Activated CD4-positive, alpha-beta T cell treated with anti-CD3 and anti-CD28 coated beads, Interleukin-2, amount 50 U/mL, for 4 hours (primary cell): ENCODE measurements around the gene GUK1.
"Not testable (repeated sequence)": the region's sequence is repeated elsewhere in the genome, so short reads cannot be mapped to it uniquely, and the experiment has no call there.

ENCODE experiments used
- DNase-seq, 2 experiments: peaks; one replicate each; pipeline ENCODE4 v3.0.0-alpha.2; 2020

GUK1 gene

GRCh38 chr1:228178737-228179684, 38.9 kb downstream of the GUK1 start:
- no peak for DNase-seq

- DNase-seq: no peak
Measured at GRCh38 chr1:228180271-228180958, 40.3 kb downstream of the GUK1 start.

GRCh38 chr1:228180959-228181644, 41.0 kb downstream of the GUK1 start:
- no peak for DNase-seq

- DNase-seq: no peak
Measured at GRCh38 chr1:228181645-228182034, 41.6 kb downstream of the GUK1 start.

- DNase-seq: no peak
Measured at GRCh38 chr1:228182296-228183030, 42.4 kb downstream of the GUK1 start.

GRCh38 chr1:228184152-228184551, 44.1 kb downstream of the GUK1 start:
- no peak for DNase-seq

- DNase-seq: peak; percentile 23 to 31
Measured at GRCh38 chr1:228185641-228185965, 45.5 kb downstream of the GUK1 start.

GRCh38 chr1:228188249-228188648, 48.2 kb downstream of the GUK1 start:
- not testable (repeated sequence) for DNase-seq

- DNase-seq: no peak
Measured at GRCh38 chr1:228190182-228190581, 50.1 kb downstream of the GUK1 start.

GRCh38 chr1:228190778-228191177, 50.7 kb downstream of the GUK1 start:
- no peak for DNase-seq

GRCh38 chr1:228194436-228194835, 54.4 kb downstream of the GUK1 start:
- DNase-seq: no peak

- no peak for DNase-seq
Measured at GRCh38 chr1:228194921-228195812, 55.1 kb downstream of the GUK1 start.

- no peak for DNase-seq
Measured at GRCh38 chr1:228197555-228198147, 57.6 kb downstream of the GUK1 start.
